Peyer's patch (tissue), 4 donors: ENCODE data around the gene CEP350.

Experiments used
- CTCF ChIP-seq, 6 experiments: fragments of 450-650 bp in 4 of 6; fragments of 200-600 bp in 2 of 6; sonication (generic) in 1 of 6; IDR thresholded peaks; one replicate each; pipeline ENCODE4 v1.5.1; 2017 to 2019; ENCODE audit warnings: antibody characterized with exemption in 6 of 6, mild to moderate bottlenecking in 3 of 6, moderate library complexity in 1 of 6
- POLR2A ChIP-seq, 2 donors: fragments of 450-650 bp; IDR thresholded peaks; one replicate each; pipeline ENCODE4 v1.5.1; 2017; ENCODE audit warnings: antibody characterized with exemption in 2 of 2, mild to moderate bottlenecking in 2 of 2, moderate library complexity in 2 of 2

GRCh38 chr1:179923029-179923428, 31.6 kb upstream of the CEP350 start:
- TF ChIP-seq CTCF (IDR thresholded peaks at IDR 0.05) (no peak), POLR2A (IDR thresholded peaks at IDR 0.05) (no peak)
